ENCODE results near the gene PITHD1. TPM values are rescaled to one million over a fixed set of nuclear protein-coding genes. Genes with fewer than 3 reads are reported as not detected.

PITHD1 gene
- total RNA-seq, 3 donors from 2014 or later, result 46.9 to 62.8 (median 60.3) TPM

- H3K4me1 ChIP-seq, result peaks cover 5 to 6% of the 10 kb centered on the region in 2 donors
- H3K4me3 ChIP-seq, result no peak overlapping the region
- H3K27ac ChIP-seq, result no peak overlapping the region
- no peaks in the 10 kb centered on the region for H3K27me3 ChIP-seq
- intact Hi-C loops (cut with DNase I; ENCODE audit: low total_unique reads), result no loop called here
- TF ChIP-seq CTCF (IDR thresholded peaks at IDR 0.05) (no peak), POLR2AphosphoS5 (IDR thresholded peaks at IDR 0.05) (no peak), POLR2A (IDR thresholded peaks at IDR 0.05) (no peak)
- no peaks in the 10 kb centered on the region for H3K36me3 ChIP-seq
- no peaks in the 10 kb centered on the region for H3K9me3 ChIP-seq
- no peak for DNase-seq (ENCODE audit: low spot score in 2 of 2)
These were observed 26.1 kb downstream of the PITHD1 start for GRCh38 chr1:23804183-23804835.

GRCh38 chr1:23805025-23805424 lies 26.8 kb downstream of the PITHD1 start:
- intact Hi-C loops (cut with DNase I; ENCODE audit: low total_unique reads), result no loop called here
- no peak for TF ChIP-seq POLR2AphosphoS5 (IDR thresholded peaks at IDR 0.05)
- TF ChIP-seq POLR2A (IDR thresholded peaks at IDR 0.05), result no peak
- TF ChIP-seq CTCF (IDR thresholded peaks at IDR 0.05), result no peak
- Histone ChIP-seq H3K4me1 (no peaks in the 10 kb centered on the region), H3K4me3 (no peak overlapping the region), H3K9me3 (no peaks in the 10 kb centered on the region), H3K27ac (no peak overlapping the region), H3K27me3 (no peaks in the 10 kb centered on the region), H3K36me3 (no peaks in the 10 kb centered on the region)
- no peak for DNase-seq (ENCODE audit: low spot score in 2 of 2)

DNA sequence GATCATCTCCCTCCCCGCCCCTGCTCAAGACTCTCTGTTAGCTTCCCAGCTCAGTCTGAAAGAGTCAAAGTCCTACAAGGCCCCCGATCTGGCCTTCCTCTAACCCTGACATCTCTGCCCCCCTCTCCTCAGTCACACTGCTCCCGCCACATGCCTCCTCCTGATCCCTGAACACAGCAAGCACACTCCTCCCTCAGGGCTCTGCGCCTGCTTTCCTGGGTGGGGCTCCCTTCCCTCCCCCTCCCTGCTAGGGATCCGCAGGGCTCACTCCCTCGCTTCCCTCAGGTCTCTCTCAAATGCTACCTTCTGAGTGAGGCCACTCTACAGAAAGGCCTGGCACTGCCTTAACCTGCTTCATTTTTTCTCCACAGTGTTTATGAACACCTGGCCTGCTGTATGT lies 28.1 kb downstream of the PITHD1 start:
- no peak overlapping the region for H3K27ac ChIP-seq
- TF ChIP-seq CTCF (IDR thresholded peaks at IDR 0.05) (no peak), POLR2AphosphoS5 (IDR thresholded peaks at IDR 0.05) (no peak), POLR2A (IDR thresholded peaks at IDR 0.05) (no peak)
- H3K36me3 ChIP-seq, result no peaks in the 10 kb centered on the region
- H3K4me1 ChIP-seq, result no peaks in the 10 kb centered on the region
- intact Hi-C loops (cut with DNase I; ENCODE audit: low total_unique reads), result no loop called here
- no peak for DNase-seq (ENCODE audit: low spot score in 2 of 2)
- H3K27me3 ChIP-seq, result no peaks in the 10 kb centered on the region
- H3K9me3 ChIP-seq, result no peaks in the 10 kb centered on the region
- no peak overlapping the region for H3K4me3 ChIP-seq

- H3K4me1 ChIP-seq, result no peaks in the 10 kb centered on the region
- no peak overlapping the region for H3K4me3 ChIP-seq
- H3K27ac ChIP-seq, result no peak overlapping the region
- no peak for DNase-seq (ENCODE audit: low spot score in 2 of 2)
- TF ChIP-seq POLR2AphosphoS5 (IDR thresholded peaks at IDR 0.05), result no peak
- TF ChIP-seq CTCF (IDR thresholded peaks at IDR 0.05), result no peak
- TF ChIP-seq POLR2A (IDR thresholded peaks at IDR 0.05), result no peak
- H3K9me3 ChIP-seq, result no peaks in the 10 kb centered on the region
- H3K36me3 ChIP-seq, result no peaks in the 10 kb centered on the region
- intact Hi-C loops (cut with DNase I; ENCODE audit: low total_unique reads), result no loop called here
- H3K27me3 ChIP-seq, result no peaks in the 10 kb centered on the region
These were observed 29.2 kb downstream of the PITHD1 start for GRCh38 chr1:23807453-23807852.

DNA sequence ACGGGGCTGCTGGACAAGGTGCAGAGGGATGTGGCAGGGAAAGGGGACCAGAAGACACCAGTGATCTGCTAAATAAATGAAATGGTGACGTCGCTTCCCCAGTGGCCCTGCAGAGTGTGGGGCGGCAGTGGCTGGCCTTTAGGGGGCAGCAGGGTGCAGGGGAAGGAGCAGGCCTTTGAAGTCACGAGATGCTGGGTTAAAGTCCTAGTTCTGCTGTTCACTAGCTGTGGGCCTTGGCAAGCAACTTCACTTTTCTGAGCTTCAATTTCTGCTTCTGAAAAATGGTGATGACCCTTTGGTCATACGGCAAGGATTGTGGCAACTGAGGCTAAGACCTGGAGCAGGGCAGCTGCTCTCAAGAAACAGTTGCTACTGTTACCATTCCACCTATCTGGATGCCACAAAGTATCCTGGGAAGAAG lies 31.5 kb downstream of the PITHD1 start:
- intact Hi-C loops (cut with DNase I; ENCODE audit: low total_unique reads), result no loop called here
- H3K9me3 ChIP-seq, result no peaks in the 10 kb centered on the region
- DNase-seq (ENCODE audit: low spot score in 2 of 2), result peak; percentile 60 to 70
- no peaks in the 10 kb centered on the region for H3K4me1 ChIP-seq
- H3K4me3 ChIP-seq, result no peak overlapping the region
- no peak overlapping the region for H3K27ac ChIP-seq
- no peaks in the 10 kb centered on the region for H3K36me3 ChIP-seq
- peak in 2 of 3 donors; percentile 44 to 66 for TF ChIP-seq CTCF (IDR thresholded peaks at IDR 0.05)
- no peak for TF ChIP-seq POLR2AphosphoS5 (IDR thresholded peaks at IDR 0.05)
- TF ChIP-seq POLR2A (IDR thresholded peaks at IDR 0.05), result no peak
- H3K27me3 ChIP-seq, result no peaks in the 10 kb centered on the region

Measured in breast epithelium (tissue), 4 donors.